ENCODE data around the gene TNNI3K.
A peak's percentile ranks its signal among the peaks of the same experiment; 100 is the strongest.

Gene TNNI3K

DNA sequence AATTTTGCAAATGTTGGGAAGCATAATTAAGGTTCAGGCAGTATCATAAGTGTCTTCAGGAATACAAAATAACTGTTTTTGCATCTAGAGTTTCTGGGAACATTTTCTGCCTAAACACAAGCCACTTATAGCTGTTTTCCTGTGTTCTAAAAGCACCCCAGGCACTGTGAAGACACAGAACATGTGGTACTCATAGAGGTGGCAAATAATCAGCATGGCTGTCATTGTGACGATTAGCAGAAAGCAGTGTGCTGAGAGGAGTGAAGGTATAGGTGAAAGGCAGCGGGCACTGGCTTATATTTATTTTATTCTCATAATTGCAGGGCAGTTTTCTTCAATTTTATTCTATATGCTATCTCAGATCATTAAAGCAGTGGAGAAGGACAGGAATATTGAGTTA is 157.7 kb downstream of the TNNI3K start:
- no peak overlapping the region for H3K4me3 ChIP-seq (ENCODE audit: low read depth, low read length)
- no peak for DNase-seq (ENCODE audit: low read depth, low spot score)
- TF ChIP-seq, protein P1, sequence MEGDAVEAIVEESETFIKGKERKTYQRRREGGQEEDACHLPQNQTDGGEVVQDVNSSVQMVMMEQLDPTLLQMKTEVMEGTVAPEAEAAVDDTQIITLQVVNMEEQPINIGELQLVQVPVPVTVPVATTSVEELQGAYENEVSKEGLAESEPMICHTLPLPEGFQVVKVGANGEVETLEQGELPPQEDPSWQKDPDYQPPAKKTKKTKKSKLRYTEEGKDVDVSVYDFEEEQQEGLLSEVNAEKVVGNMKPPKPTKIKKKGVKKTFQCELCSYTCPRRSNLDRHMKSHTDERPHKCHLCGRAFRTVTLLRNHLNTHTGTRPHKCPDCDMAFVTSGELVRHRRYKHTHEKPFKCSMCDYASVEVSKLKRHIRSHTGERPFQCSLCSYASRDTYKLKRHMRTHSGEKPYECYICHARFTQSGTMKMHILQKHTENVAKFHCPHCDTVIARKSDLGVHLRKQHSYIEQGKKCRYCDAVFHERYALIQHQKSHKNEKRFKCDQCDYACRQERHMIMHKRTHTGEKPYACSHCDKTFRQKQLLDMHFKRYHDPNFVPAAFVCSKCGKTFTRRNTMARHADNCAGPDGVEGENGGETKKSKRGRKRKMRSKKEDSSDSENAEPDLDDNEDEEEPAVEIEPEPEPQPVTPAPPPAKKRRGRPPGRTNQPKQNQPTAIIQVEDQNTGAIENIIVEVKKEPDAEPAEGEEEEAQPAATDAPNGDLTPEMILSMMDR (IDR thresholded peaks at IDR 0.05; ENCODE audit: low read depth, low read length) = no peak
- in situ Hi-C loops (cut with HindIII; ENCODE audit: low sequenced_read_pairs) = no loop called here

DNA sequence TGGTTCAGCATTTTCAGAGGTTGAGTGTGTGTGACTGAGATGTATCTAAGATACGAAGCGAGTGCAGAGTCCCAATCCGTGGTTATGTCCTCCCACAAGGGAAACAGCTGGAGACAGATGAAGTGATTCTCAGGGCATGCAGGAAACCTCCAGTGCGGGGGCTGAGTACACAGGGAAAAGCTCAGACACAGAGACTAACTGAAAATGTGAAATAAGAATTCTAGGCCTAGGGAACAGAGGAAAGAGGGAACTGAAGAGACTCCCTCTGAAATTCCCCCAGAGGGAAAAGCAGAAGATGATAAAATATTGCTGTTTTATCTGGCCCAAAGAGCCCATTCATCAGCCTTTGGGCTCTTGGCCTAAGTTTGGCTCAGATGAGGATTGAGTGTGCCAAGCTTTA is 160.4 kb downstream of the TNNI3K start:
- DNase-seq (ENCODE audit: low read depth, low spot score) = peak; percentile 16
- no peak overlapping the region for H3K4me3 ChIP-seq (ENCODE audit: low read depth, low read length)
- in situ Hi-C loops (cut with HindIII; ENCODE audit: low sequenced_read_pairs) = no loop called here
- TF ChIP-seq, protein P1 (IDR thresholded peaks at IDR 0.05; ENCODE audit: low read depth, low read length) = no peak

DNA sequence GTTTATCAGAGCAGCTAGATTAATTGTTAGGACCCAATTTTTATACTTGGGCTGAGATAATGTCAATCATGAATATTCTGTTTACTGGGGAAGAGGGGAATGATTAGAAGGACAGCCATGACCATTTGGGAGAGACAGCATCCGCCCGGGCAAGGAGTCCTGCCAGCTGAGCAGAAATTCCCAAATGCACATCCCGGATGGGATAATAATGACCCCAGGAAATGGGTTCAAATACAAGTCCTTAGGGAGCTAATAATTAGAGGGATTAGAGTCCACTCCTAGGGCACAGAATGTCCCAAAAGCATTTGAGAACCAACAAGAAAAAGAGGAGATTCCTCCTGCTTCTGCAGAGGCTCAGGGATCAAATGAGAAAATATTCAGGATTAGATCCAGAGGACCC is 161.3 kb downstream of the TNNI3K start:
- in situ Hi-C loops (cut with HindIII; ENCODE audit: low sequenced_read_pairs) = no loop called here
- no peak for DNase-seq (ENCODE audit: low read depth, low spot score)
- no peak overlapping the region for H3K4me3 ChIP-seq (ENCODE audit: low read depth, low read length)
- TF ChIP-seq, protein P1 (IDR thresholded peaks at IDR 0.05; ENCODE audit: low read depth, low read length) = no peak

DNA sequence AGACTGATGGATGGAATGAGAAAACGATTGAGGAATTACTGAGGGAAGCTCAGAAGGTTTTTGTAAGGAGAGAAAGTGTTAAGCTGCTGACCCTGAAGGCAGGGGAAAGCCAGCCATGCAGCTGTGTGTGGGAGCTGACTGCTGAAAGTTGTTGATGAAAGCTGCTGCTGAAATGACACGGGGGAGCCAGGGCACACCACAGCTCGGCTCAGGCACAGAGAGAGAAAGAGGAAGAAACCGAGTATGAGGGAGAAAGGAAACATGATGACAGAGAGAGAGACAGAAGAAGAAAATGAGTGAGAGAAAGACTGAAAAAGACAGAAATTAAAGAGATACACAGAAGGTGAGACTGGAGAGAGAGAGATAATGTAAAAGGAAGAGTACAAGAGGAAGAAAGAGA is 161.7 kb downstream of the TNNI3K start:
- no peak for DNase-seq (ENCODE audit: low read depth, low spot score)
- TF ChIP-seq, protein P1 (IDR thresholded peaks at IDR 0.05; ENCODE audit: low read depth, low read length) = no peak
- in situ Hi-C loops (cut with HindIII; ENCODE audit: low sequenced_read_pairs) = no loop called here
- no peak overlapping the region for H3K4me3 ChIP-seq (ENCODE audit: low read depth, low read length)

DNA sequence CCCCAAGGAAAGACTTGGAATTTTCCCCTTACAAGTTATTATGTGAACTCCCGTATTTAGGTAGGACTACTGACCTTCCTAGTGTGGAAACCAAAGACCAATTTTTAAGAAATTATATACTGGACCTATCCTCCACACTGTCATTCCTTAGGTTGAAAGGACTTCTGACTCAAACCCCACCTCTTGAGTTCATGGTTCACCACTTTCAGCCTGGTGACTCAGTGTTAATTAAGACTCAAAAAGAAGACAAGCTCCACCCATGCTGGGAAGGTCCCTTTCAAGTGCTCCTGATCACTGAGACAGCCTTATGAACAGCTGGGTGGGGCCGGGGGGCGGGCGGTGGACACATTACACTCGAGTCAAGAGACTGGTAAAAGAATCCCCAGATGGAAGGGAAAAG is 164.1 kb downstream of the TNNI3K start:
- DNase-seq (ENCODE audit: low read depth, low spot score) = no peak
- in situ Hi-C loops (cut with HindIII; ENCODE audit: low sequenced_read_pairs) = no loop called here
- TF ChIP-seq, protein P1 (IDR thresholded peaks at IDR 0.05; ENCODE audit: low read depth, low read length) = no peak
- H3K4me3 ChIP-seq (ENCODE audit: low read depth, low read length) = no peak overlapping the region

DNA sequence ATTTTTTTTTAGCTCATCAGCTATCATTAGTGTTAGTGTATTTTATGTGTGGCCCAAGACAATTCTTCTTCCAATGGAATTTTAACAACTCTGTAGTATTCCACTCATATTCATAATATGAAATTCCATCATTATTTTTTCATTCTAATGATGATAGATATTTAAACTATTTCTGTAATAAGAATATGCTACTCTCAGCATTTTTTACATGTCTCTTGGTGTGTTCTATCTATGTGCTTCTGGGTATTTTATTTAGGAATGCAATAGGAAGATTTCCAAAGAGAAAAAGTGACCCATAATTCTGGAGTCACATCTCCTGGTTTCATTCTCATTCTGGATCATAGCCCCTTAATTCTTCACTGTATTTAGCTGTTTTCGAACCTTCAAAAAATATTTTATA is 167.7 kb downstream of the TNNI3K start:
- TF ChIP-seq, protein P1 (IDR thresholded peaks at IDR 0.05; ENCODE audit: low read depth, low read length) = no peak
- in situ Hi-C loops (cut with HindIII; ENCODE audit: low sequenced_read_pairs) = no loop called here
- no peak for DNase-seq (ENCODE audit: low read depth, low spot score)
- H3K4me3 ChIP-seq (ENCODE audit: low read depth, low read length) = no peak overlapping the region

DNA sequence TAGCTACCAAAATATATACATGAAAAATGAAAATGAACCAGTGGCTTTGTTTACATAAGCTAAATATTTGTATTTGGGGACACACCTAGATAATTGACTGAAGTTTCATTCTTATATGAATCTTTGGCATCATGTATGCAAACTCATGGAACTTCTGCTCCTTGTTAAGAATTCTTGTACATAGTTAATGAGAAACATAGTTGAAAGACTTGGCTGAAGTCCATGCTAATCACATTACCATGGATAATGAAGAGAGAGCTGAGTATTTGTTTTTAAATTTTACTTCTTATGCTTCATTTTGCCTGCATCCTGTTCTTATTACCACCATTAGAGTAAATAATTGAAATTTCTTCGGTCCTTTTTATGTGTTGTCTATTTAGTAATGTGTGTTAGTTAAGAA is 168.4 kb downstream of the TNNI3K start:
- DNase-seq (ENCODE audit: low read depth, low spot score) = no peak
- no peak overlapping the region for H3K4me3 ChIP-seq (ENCODE audit: low read depth, low read length)
- TF ChIP-seq, protein P1 (IDR thresholded peaks at IDR 0.05; ENCODE audit: low read depth, low read length) = no peak
- in situ Hi-C loops (cut with HindIII; ENCODE audit: low sequenced_read_pairs) = no loop called here

Measured in astrocyte of the spinal cord (primary cell).